GM12878 (cell line): Measurements from ENCODE around the gene NFATC3. TPM values are rescaled to one million over a fixed set of nuclear protein-coding genes. Genes with fewer than 3 reads are reported as not detected.

ENCODE experiments used
- ATF7 ChIP-seq: fragments of 450-650 bp; IDR thresholded peaks from 2 replicates; pipeline ENCODE4 v1.6.1; 2016; ENCODE audit warnings: low read depth, mild to moderate bottlenecking
- BHLHE40 ChIP-seq, 2 experiments: fragments of 450-650 bp in 1 of 2; IDR thresholded peaks; 2 replicates each; pipeline ENCODE4 v1.6.1; 2011 to 2017; ENCODE audit warnings: low read depth in 2 of 2, borderline replicate concordance in 1 of 2, improper control_type of control experiment in 1 of 2, low read length in 1 of 2, mild to moderate bottlenecking in 1 of 2
- CBX3 ChIP-seq: fragments of 200-600 bp; sonication (generic); IDR thresholded peaks from 2 replicates; pipeline ENCODE4 v1.6.1; 2016; ENCODE audit warnings: low read depth, borderline replicate concordance
- CEBPB ChIP-seq, 2 experiments: fragments of 150-350 bp in 1 of 2; IDR thresholded peaks; 2 replicates each; pipeline ENCODE4 v1.6.1; 2012 to 2014; ENCODE audit warnings: low read depth in 2 of 2, low read length in 2 of 2, borderline replicate concordance in 1 of 2, inconsistent platforms in 1 of 2
- CREM ChIP-seq: IDR thresholded peaks from 2 replicates; pipeline ENCODE4 v1.6.1; 2014; ENCODE audit warnings: antibody characterized with exemption, low read depth
- EP300 ChIP-seq, 2 experiments: fragments of 150-350 bp in 1 of 2; IDR thresholded peaks; 2 replicates each; pipeline ENCODE4 v1.6.1; 2011 to 2012; ENCODE audit warnings: low read depth in 2 of 2, low read length in 2 of 2, borderline replicate concordance in 1 of 2, improper control_type of control experiment in 1 of 2, inconsistent platforms in 1 of 2; ENCODE audit not compliant: control insufficient read depth in 1 of 2
- EZH2 ChIP-seq: IDR thresholded peaks from 2 replicates; pipeline ENCODE4 v1.6.1; 2012; ENCODE audit warnings: low read depth, mild to moderate bottlenecking, control low read depth, inconsistent platforms, low read length, borderline replicate concordance; ENCODE audit not compliant: control insufficient read depth
- KLF5 ChIP-seq: fragments of 450-650 bp; IDR thresholded peaks from 2 replicates; pipeline ENCODE4 v1.6.1; 2014; ENCODE audit warnings: mild to moderate bottlenecking; ENCODE audit not compliant: partially characterized antibody
- MTA2 ChIP-seq: fragments of 450-650 bp; IDR thresholded peaks from 2 replicates; pipeline ENCODE4 v1.6.1; 2016; ENCODE audit warnings: low read depth, mild to moderate bottlenecking, moderate library complexity
- NFIC ChIP-seq: IDR thresholded peaks from 2 replicates; pipeline ENCODE4 v1.6.1; 2012; ENCODE audit warnings: low read depth, mild to moderate bottlenecking, inconsistent platforms, low read length, moderate library complexity
- NFXL1 ChIP-seq: fragments of 450-650 bp; IDR thresholded peaks from 2 replicates; pipeline ENCODE4 v1.6.1; 2017; ENCODE audit warnings: antibody characterized with exemption, mild to moderate bottlenecking, borderline replicate concordance
- NR2C1 ChIP-seq: fragments of 450-650 bp; IDR thresholded peaks from 2 replicates; pipeline ENCODE4 v1.6.1; 2017; ENCODE audit warnings: antibody characterized with exemption, mild to moderate bottlenecking, moderate library complexity
- NRF1 ChIP-seq: conservative IDR thresholded peaks from 2 replicates; pipeline ENCODE4 v1.6.1; 2011; ENCODE audit warnings: mild to moderate bottlenecking, low read depth, low read length, improper control_type of control experiment
- POLR2AphosphoS2 ChIP-seq: IDR thresholded peaks from 2 replicates; pipeline ENCODE4 v1.6.1; 2011; ENCODE audit warnings: low read depth, mild to moderate bottlenecking, low read length, improper control_type of control experiment, moderate library complexity
- SP1 ChIP-seq: IDR thresholded peaks from one replicate; pipeline ENCODE4 v1.6.1; 2011; ENCODE audit warnings: low read depth, low read length
- TAF1 ChIP-seq: IDR thresholded peaks from 2 replicates; pipeline ENCODE4 v1.6.1; 2011; ENCODE audit warnings: mild to moderate bottlenecking, low read depth, low read length, borderline replicate concordance
- polyA plus RNA-seq, 11 experiments: library from polyadenylated mRNA; depleted of rRNA in 4 of 11; unstranded in 6 of 11; stranded (reverse) in 5 of 11; fragments of >200 nt; fragmentation: Nextera tagmentation in 4 of 11; fragmentation: Illumina TruSeq in 1 of 11; extraction: Ambion mirVana in 4 of 11; extraction: Trizol in 1 of 11; gene quantifications; 1 replicate in 1 of 11; 2 replicates in 10 of 11; pipeline versions ENCODE4 v1.2.1 to v1.2.3, GENCODE V29; 2011 to 2016; ENCODE audit warnings: inconsistent platforms in 2 of 11, missing spikeins in 2 of 11, low read depth in 1 of 11
- total RNA-seq, 4 experiments: library from RNA; depleted of rRNA in 3 of 4; stranded (reverse); fragments of >200 nt in 3 of 4; fragmentation: Illumina TruSeq in 1 of 4; extraction: Trizol in 1 of 4; gene quantifications; 2 replicates each; pipeline versions ENCODE4 v1.2.1 to v1.2.3, GENCODE V29; 2013 to 2021
- TF ChIP-seq, protein P1 (sequence below): IDR thresholded peaks from 2 replicates; pipeline ENCODE4 v1.6.1; 2012; ENCODE audit warnings: improper control_type of control experiment, low read depth, low read length; ENCODE audit not compliant: insufficient replicate concordance
- TF ChIP-seq, protein P2 (sequence below): IDR thresholded peaks from 2 replicates; pipeline ENCODE4 v1.6.1; 2011; ENCODE audit warnings: low read depth, mild to moderate bottlenecking, low read length, moderate library complexity, borderline replicate concordance; ENCODE audit errors: extremely low read depth
- TF ChIP-seq, protein P3 (sequence below): fragments of 450-650 bp; IDR thresholded peaks from 2 replicates; pipeline ENCODE4 v1.6.1; 2016; ENCODE audit warnings: mild to moderate bottlenecking, moderate library complexity, borderline replicate concordance

The NFATC3 gene
- total and polyA plus RNA-seq, 10 of the 15 experiments (the other 5 are each of a cell fraction or from before 2014, with no cell fraction given): 4.2 to 37.6 (median 24.9) TPM

DNA sequence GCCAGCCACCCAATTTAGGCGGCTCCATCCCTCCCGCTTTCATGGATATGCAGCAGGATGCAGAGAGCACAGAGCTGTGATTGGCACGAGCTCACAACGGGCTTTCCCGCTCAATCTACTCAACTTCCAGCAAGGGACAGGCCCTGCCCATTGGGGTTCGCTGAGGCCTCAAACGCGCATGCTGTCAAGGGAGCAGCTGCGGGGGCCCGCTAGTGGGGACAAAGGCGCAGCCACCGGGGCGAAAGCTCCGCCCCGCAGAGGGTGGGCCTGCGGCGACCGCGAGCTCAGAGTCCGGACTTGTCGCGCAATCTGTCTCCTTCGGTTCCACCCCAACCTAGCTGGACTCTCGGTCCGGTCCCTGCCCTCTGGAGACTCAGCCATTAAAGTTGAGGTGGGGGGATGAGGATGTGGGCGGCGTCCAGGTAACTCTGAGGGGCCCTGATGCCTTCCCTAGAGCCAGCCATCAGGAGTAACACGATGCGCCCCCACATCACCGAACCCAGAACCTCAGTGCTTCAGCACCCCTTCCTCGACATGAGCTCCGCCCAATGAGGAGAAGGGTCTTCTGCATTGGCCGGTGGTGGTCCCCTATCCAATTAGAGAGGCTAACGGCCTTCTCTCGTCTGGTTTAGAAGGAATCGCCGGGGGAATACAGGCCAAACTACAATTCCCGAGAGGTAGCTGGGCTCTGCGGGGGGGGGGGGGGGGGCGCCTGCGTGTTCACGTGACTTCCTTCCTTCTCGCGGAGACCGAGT is 489 bp upstream of the NFATC3 start (continued):
- TF ChIP-seq TAF1: peak; percentile 4; the same call in 1 of the 2 replicates
- TF ChIP-seq KLF5: peak; percentile 65
- TF ChIP-seq, protein P1, sequence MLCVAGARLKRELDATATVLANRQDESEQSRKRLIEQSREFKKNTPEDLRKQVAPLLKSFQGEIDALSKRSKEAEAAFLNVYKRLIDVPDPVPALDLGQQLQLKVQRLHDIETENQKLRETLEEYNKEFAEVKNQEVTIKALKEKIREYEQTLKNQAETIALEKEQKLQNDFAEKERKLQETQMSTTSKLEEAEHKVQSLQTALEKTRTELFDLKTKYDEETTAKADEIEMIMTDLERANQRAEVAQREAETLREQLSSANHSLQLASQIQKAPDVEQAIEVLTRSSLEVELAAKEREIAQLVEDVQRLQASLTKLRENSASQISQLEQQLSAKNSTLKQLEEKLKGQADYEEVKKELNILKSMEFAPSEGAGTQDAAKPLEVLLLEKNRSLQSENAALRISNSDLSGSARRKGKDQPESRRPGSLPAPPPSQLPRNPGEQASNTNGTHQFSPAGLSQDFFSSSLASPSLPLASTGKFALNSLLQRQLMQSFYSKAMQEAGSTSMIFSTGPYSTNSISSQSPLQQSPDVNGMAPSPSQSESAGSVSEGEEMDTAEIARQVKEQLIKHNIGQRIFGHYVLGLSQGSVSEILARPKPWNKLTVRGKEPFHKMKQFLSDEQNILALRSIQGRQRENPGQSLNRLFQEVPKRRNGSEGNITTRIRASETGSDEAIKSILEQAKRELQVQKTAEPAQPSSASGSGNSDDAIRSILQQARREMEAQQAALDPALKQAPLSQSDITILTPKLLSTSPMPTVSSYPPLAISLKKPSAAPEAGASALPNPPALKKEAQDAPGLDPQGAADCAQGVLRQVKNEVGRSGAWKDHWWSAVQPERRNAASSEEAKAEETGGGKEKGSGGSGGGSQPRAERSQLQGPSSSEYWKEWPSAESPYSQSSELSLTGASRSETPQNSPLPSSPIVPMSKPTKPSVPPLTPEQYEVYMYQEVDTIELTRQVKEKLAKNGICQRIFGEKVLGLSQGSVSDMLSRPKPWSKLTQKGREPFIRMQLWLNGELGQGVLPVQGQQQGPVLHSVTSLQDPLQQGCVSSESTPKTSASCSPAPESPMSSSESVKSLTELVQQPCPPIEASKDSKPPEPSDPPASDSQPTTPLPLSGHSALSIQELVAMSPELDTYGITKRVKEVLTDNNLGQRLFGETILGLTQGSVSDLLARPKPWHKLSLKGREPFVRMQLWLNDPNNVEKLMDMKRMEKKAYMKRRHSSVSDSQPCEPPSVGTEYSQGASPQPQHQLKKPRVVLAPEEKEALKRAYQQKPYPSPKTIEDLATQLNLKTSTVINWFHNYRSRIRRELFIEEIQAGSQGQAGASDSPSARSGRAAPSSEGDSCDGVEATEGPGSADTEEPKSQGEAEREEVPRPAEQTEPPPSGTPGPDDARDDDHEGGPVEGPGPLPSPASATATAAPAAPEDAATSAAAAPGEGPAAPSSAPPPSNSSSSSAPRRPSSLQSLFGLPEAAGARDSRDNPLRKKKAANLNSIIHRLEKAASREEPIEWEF: no peak
- peak; percentile 49; the same call in 1 of the 2 replicates for TF ChIP-seq MTA2
- TF ChIP-seq POLR2AphosphoS2: peak; percentile 89
- no peak for TF ChIP-seq CEBPB (IDR thresholded peaks at IDR 0.05; ENCODE audit: borderline replicate concordance in 1 of 2, low read depth in 2 of 2, low read length in 2 of 2)
- no peak for TF ChIP-seq EZH2
- TF ChIP-seq CBX3: no peak
- 0 out of 2 replicates have a peak, but pooled peaks have one; percentile 8 for TF ChIP-seq ATF7
- no peak for TF ChIP-seq SP1
- no peak for TF ChIP-seq NFXL1
- no peak for TF ChIP-seq NR2C1
- peak; percentile 29; the same call in 1 of the 2 replicates for TF ChIP-seq CREM
- TF ChIP-seq NRF1: peak; percentile 35; the same call in 1 of the 2 replicates
- TF ChIP-seq EP300 (IDR thresholded peaks at IDR 0.05; ENCODE audit: borderline replicate concordance in 1 of 2, control insufficient read depth in 1 of 2, low read depth in 2 of 2, low read length in 2 of 2): 0 out of 4 replicates have a peak, but pooled peaks of 1 of the 2 experiments have one; percentile 39
- TF ChIP-seq, protein P2, sequence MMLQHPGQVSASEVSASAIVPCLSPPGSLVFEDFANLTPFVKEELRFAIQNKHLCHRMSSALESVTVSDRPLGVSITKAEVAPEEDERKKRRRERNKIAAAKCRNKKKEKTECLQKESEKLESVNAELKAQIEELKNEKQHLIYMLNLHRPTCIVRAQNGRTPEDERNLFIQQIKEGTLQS: no peak
- TF ChIP-seq, protein P3, sequence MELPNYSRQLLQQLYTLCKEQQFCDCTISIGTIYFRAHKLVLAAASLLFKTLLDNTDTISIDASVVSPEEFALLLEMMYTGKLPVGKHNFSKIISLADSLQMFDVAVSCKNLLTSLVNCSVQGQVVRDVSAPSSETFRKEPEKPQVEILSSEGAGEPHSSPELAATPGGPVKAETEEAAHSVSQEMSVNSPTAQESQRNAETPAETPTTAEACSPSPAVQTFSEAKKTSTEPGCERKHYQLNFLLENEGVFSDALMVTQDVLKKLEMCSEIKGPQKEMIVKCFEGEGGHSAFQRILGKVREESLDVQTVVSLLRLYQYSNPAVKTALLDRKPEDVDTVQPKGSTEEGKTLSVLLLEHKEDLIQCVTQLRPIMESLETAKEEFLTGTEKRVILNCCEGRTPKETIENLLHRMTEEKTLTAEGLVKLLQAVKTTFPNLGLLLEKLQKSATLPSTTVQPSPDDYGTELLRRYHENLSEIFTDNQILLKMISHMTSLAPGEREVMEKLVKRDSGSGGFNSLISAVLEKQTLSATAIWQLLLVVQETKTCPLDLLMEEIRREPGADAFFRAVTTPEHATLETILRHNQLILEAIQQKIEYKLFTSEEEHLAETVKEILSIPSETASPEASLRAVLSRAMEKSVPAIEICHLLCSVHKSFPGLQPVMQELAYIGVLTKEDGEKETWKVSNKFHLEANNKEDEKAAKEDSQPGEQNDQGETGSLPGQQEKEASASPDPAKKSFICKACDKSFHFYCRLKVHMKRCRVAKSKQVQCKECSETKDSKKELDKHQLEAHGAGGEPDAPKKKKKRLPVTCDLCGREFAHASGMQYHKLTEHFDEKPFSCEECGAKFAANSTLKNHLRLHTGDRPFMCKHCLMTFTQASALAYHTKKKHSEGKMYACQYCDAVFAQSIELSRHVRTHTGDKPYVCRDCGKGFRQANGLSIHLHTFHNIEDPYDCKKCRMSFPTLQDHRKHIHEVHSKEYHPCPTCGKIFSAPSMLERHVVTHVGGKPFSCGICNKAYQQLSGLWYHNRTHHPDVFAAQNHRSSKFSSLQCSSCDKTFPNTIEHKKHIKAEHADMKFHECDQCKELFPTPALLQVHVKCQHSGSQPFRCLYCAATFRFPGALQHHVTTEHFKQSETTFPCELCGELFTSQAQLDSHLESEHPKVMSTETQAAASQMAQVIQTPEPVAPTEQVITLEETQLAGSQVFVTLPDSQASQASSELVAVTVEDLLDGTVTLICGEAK: no peak
- TF ChIP-seq BHLHE40 (IDR thresholded peaks at IDR 0.05; ENCODE audit: borderline replicate concordance in 1 of 2, low read depth in 2 of 2, low read length in 1 of 2): peak; percentile 79 to 83
- no peak for TF ChIP-seq NFIC
